ENCODE results near the gene PRCC.

Gene PRCC

GRCh38 chr1:156806512-156807440, 39.4 kb downstream of the PRCC start:
- TF ChIP-seq CTCF (IDR thresholded peaks at IDR 0.05; ENCODE audit: low read depth, low read length): no peak
- H3K4me3 ChIP-seq (ENCODE audit: low read depth, low read length): no peak overlapping the region

GRCh38 chr1:156807627-156808026, 40.3 kb downstream of the PRCC start:
- TF ChIP-seq CTCF (IDR thresholded peaks at IDR 0.05; ENCODE audit: low read depth, low read length): no peak
- no peak overlapping the region for H3K4me3 ChIP-seq (ENCODE audit: low read depth, low read length)

GRCh38 chr1:156808186-156809030, 41.1 kb downstream of the PRCC start:
- H3K4me3 ChIP-seq (ENCODE audit: low read depth, low read length): no peak overlapping the region
- TF ChIP-seq CTCF (IDR thresholded peaks at IDR 0.05; ENCODE audit: low read depth, low read length): no peak

GRCh38 chr1:156809281-156809680, 41.9 kb downstream of the PRCC start:
- no peak for TF ChIP-seq CTCF (IDR thresholded peaks at IDR 0.05; ENCODE audit: low read depth, low read length)
- H3K4me3 ChIP-seq (ENCODE audit: low read depth, low read length): no peak overlapping the region

GRCh38 chr1:156809711-156810366, 42.5 kb downstream of the PRCC start:
- TF ChIP-seq CTCF (IDR thresholded peaks at IDR 0.05; ENCODE audit: low read depth, low read length): no peak
- no peak overlapping the region for H3K4me3 ChIP-seq (ENCODE audit: low read depth, low read length)

- TF ChIP-seq CTCF (IDR thresholded peaks at IDR 0.05; ENCODE audit: low read depth, low read length): no peak
- no peak overlapping the region for H3K4me3 ChIP-seq (ENCODE audit: low read depth, low read length)
Measured at GRCh38 chr1:156811168-156811567, 43.8 kb downstream of the PRCC start.

Data from WI38 (cell line).